Dendritic cell treated with granulocyte-macrophage colony-stimulating factor and Interleukin-4, amounts not matched to agents 40 ng/mL and 50 ng/mL, for 4 days (primary cell): ENCODE results near the gene SYNRG.

ENCODE experiments used
- H3K27ac Mint-ChIP-seq: one replicate; pipeline ENCODE4 v1.8.0; 2022; ENCODE audit warnings: mild to moderate bottlenecking, mixed read lengths
- H3K27me3 Mint-ChIP-seq: one replicate; pipeline ENCODE4 v1.8.0; 2022; ENCODE audit warnings: mild to moderate bottlenecking, mixed read lengths
- H3K36me3 Mint-ChIP-seq: one replicate; pipeline ENCODE4 v1.8.0; 2022; ENCODE audit warnings: low read depth, mixed read lengths
- H3K4me1 Mint-ChIP-seq: one replicate; pipeline ENCODE4 v1.8.0; 2022; ENCODE audit warnings: low read depth, mixed read lengths
- H3K4me3 Mint-ChIP-seq: one replicate; pipeline ENCODE4 v1.8.0; 2022; ENCODE audit warnings: mild to moderate bottlenecking, moderate library complexity, mixed read lengths
- H3K9me3 Mint-ChIP-seq: one replicate; pipeline ENCODE4 v1.8.0; 2022; ENCODE audit warnings: mixed read lengths
- intact Hi-C: fragments of 100-400 bp; cut with micrococcal nuclease; formaldehyde crosslinking; loops from one replicate; pipeline ENCODE4 v1.15.0; 2022

SYNRG gene

DNA sequence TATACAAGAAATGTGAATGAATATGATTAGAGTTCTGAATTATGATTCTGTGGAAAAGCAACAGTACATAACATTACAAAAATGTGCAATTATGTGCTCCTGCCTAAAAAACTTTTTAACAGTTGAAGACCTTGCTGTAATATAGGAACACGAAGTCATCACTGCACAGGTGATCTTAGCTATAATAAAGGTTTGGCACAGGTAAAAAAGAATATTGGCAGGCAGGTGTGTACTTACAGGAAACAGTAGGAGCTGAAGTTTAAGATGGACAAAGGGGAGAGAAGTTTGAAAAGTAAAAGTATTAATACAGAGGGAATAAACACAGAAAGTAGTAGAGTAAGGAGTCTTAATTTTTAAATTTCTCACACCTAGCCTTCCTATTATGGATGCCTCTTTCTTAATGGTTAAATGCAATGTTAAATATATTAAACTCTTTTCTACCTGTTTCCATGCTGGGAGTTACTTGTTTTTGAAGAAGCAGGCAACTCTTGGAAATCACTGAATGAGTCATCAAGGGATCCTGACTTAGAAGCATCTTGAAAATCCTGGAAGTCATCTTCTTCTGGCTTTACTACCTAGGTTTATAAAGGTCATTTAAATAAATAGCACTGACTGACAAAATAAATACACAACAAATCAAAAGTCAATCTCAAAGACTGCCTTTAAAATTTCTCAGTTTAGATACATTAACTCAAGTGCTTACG lies 40.7 kb downstream of the SYNRG start:
- Mint-ChIP-seq H3K4me1 (peaks cover 6% of the 10 kb centered on the region), H3K27me3 (no peaks in the 10 kb centered on the region), H3K27ac (no peak overlapping the region), H3K36me3 (peaks cover 99% of the 10 kb centered on the region), H3K4me3 (no peak overlapping the region), H3K9me3 (no peaks in the 10 kb centered on the region)
- intact Hi-C loops: no loop called here

DNA sequence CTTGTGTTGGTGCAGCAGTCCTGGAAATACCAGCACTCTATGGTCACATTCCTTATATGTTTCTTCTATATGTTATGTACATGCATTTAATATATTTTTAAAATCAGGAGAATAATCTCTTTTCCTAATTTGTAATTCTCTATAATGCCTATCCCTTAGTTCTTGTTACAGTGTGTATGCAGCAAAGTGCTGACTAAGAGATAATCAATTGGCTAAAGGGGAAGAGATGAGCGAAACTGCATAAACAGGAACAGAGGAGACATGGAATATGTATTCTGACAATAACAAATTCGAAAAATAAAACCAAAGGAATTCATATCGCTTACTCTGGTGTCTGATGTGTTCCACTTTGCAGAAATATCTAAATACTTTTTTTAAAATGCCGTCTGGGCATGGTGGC lies 41.7 kb downstream of the SYNRG start:
- H3K27ac Mint-ChIP-seq: no peak overlapping the region
- no peak overlapping the region for H3K4me3 Mint-ChIP-seq
- H3K9me3 Mint-ChIP-seq: no peaks in the 10 kb centered on the region
- peaks cover 6% of the 10 kb centered on the region for H3K4me1 Mint-ChIP-seq
- H3K36me3 Mint-ChIP-seq: peaks cover 91% of the 10 kb centered on the region
- no peaks in the 10 kb centered on the region for H3K27me3 Mint-ChIP-seq
- intact Hi-C loops: no loop called here

DNA sequence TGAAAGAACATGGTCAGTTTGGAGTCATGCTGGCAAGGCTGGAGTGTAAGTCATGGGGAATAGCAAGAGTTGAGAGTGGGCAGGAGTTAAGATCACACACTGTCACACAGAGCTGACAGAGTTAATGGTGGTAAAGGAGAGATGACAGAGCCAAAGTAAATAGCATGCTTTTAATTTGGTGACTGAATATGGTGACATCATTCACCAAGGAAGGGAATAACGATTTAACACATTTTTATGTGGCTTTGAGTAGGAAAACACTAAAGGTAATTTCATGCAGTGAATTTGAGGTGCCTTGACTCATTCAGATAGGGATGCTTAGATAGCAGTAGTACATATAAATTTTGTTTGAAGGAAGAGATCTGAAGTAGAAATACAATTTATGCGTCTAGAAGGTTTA lies 42.1 kb downstream of the SYNRG start:
- Mint-ChIP-seq H3K36me3 (peaks cover 91% of the 10 kb centered on the region), H3K9me3 (no peaks in the 10 kb centered on the region), H3K27ac (no peak overlapping the region), H3K4me3 (no peak overlapping the region), H3K4me1 (peaks cover 6% of the 10 kb centered on the region), H3K27me3 (no peaks in the 10 kb centered on the region)
- intact Hi-C loops: no loop called here

DNA sequence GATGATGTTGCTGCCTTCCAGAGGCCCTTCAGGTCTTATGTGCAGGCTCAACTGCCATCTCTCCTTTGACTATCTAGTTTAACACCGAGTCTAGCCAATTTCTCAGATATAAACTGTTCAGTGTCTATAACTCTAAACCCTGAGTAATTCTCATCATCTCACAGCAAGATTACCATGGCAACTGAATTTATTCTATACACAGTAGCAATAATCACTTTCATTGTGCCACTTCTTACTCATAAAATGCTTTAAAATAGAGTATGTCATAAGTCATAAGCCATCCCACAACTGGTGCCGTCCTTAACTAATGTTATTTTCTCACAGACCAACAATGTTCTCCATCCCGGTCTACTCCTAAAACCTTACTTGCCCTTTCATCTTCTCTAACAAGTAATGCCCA lies 45.0 kb downstream of the SYNRG start:
- H3K4me3 Mint-ChIP-seq: no peak overlapping the region
- intact Hi-C loops: no loop called here
- H3K36me3 Mint-ChIP-seq: peaks cover 93% of the 10 kb centered on the region
- no peaks in the 10 kb centered on the region for H3K9me3 Mint-ChIP-seq
- no peaks in the 10 kb centered on the region for H3K27me3 Mint-ChIP-seq
- peaks cover 6% of the 10 kb centered on the region for H3K4me1 Mint-ChIP-seq
- no peak overlapping the region for H3K27ac Mint-ChIP-seq

DNA sequence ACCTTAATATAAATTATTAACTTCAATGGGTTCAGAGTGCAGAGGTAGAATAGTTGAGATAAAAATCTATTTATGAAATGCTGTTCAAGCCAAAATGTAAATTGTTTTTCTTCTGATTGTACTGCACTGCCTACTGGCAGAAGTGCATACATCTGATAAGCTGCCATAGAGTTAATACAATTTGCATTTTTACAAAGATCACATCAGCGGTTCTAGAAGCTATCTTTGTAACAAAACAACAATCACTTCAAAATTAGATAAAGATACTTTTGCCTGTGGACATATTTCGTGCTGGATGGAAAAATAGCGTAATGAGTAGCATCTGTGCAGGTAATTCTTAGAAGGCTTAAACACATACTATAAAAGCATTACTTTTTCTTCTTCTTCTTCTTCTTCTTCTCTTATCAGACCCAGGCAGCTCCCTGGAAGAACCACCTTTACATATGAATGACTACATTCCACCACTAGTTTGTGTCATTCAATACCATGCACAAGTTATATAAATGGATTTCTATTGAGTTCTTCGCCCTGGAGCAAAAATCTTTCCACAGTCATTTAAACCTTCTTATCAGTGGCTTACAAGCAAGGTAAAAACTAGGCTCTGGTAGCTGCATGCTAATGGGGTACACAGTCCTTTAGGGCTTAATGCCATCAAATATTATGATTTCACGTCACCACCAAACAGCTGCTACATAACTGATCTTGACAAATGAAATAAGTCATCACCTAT lies 47.0 kb downstream of the SYNRG start:
- H3K9me3 Mint-ChIP-seq: no peaks in the 10 kb centered on the region
- peaks cover 93% of the 10 kb centered on the region for H3K36me3 Mint-ChIP-seq
- H3K4me3 Mint-ChIP-seq: no peak overlapping the region
- peaks cover 4% of the 10 kb centered on the region for H3K4me1 Mint-ChIP-seq
- H3K27me3 Mint-ChIP-seq: no peaks in the 10 kb centered on the region
- no peak overlapping the region for H3K27ac Mint-ChIP-seq
- intact Hi-C loops: no loop called here

DNA sequence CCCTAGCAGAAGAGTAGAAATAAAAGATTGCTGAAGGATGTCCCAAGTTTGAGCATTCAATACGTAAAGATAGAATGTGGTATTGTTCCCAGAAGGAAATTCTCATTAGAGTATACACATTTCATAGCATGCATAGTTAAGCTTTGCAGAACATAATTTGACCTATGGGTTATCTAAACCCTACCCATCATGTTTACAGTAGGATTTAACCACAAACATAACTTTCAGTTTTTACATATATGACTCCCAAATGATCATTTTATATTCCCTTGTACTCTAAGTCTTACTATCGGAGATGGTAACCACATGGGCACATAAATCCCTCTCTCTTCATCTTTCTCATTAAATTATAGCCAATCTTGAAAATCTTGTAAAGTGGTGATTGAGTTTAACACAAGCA lies 50.9 kb downstream of the SYNRG start:
- peaks cover 83% of the 10 kb centered on the region for H3K36me3 Mint-ChIP-seq
- H3K27ac Mint-ChIP-seq: no peak overlapping the region

DNA sequence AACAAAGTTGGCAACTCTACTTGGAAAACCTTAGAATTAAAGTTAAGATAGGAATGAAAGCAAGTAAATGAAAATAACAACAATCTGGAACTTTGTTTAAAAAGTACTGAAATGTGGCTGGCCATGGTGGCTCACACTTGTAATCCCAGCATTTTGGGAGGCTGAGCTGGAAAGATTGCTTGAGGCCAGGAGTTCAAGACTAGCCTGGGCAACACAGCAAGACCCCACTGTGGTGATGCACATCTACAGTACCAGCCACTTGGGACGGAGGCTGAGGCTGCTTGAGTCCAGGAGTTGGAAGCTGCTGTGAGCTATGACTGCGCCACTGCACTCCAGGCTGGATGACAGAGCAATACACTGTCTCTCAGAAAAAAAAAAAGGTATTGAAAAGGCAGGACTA lies 51.7 kb downstream of the SYNRG start:
- peaks cover 13% of the 10 kb centered on the region for H3K4me1 Mint-ChIP-seq
- H3K27ac Mint-ChIP-seq: no peak overlapping the region
- H3K4me3 Mint-ChIP-seq: no peak overlapping the region
- H3K27me3 Mint-ChIP-seq: no peaks in the 10 kb centered on the region
- intact Hi-C loops: no loop called here
- peaks cover 90% of the 10 kb centered on the region for H3K36me3 Mint-ChIP-seq
- H3K9me3 Mint-ChIP-seq: no peaks in the 10 kb centered on the region

More for the DNA sequence above, 50.9 kb downstream of the SYNRG start:
- no peaks in the 10 kb centered on the region for H3K9me3 Mint-ChIP-seq
- no peak overlapping the region for H3K4me3 Mint-ChIP-seq
- no peaks in the 10 kb centered on the region for H3K27me3 Mint-ChIP-seq
- intact Hi-C loops: no loop called here
- peaks cover 7% of the 10 kb centered on the region for H3K4me1 Mint-ChIP-seq

DNA sequence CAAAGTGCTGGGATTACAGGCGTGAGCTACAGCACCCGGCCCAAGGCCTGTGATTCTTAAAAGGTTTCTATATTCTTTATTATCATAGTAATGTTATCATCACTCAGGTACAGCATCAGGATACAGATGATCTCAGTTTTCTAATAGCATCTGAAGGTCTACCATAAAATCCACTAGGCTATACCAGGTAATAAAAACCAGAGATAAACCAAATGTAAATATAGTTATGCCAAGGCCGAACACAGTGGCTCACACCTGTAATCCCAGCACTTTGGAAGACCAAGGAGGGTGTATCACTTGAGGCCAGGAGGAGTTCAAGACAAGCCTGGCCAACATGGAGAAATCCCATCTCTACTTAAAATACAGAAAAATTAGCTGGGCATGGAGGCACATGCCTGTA lies 53.8 kb downstream of the SYNRG start:
- no peak overlapping the region for H3K27ac Mint-ChIP-seq
- H3K4me1 Mint-ChIP-seq: peaks cover 16% of the 10 kb centered on the region
- no peak overlapping the region for H3K4me3 Mint-ChIP-seq
- intact Hi-C loops: no loop called here
- H3K36me3 Mint-ChIP-seq: peaks cover 90% of the 10 kb centered on the region
- no peaks in the 10 kb centered on the region for H3K9me3 Mint-ChIP-seq
- H3K27me3 Mint-ChIP-seq: no peaks in the 10 kb centered on the region

DNA sequence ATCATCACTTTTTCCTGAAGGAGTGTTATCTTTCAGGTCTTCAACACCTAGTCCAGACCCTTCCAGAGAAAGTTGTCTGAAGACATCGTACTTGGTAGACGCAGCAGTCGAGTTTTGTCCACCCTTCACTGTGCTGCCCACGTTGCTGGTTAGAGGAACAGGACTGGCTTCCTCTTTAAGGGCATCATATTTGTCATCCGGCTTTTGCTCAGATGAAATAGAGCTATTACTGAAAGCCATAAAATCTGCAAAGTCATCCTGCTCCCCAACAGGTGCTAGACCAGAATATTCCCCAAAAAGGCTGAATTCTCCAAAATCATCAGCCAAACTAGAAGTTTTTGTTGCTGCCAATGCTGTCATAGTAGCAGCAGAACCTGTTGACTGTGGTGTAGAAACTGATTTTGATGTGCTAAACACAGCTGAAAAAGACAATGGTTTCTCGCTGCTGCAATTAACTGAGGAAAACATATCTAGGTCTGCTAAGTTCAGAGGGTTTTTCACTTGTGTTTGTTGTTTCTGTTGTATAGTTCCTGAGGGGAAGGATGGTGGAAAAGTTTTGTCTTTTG lies 55.7 kb downstream of the SYNRG start:
- Mint-ChIP-seq H3K27ac (peak overlapping the region; percentile 20), H3K4me1 (peaks cover 19% of the 10 kb centered on the region), H3K4me3 (no peak overlapping the region), H3K36me3 (peaks cover 88% of the 10 kb centered on the region), H3K27me3 (no peaks in the 10 kb centered on the region), H3K9me3 (no peaks in the 10 kb centered on the region)
- intact Hi-C loops: no loop called here

DNA sequence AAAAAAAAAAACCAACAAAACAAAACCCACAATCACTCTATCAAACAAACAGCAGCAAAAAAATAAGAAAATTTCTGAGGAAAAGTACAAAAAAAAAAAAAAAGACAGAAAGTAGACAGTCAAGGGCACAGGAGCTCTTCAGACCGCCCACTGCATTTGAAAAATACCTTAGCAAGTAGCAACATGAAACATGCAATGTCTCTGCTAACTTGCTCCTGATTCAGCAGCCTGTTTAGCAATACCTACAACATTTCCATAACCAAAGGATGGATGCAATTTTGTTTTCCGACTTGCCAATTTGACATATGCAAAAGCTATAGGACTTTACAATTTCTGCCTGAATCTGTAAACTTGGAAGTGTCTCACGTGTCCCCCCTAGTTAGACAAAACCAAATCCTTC lies 57.4 kb downstream of the SYNRG start:
- Mint-ChIP-seq H3K27me3 (no peaks in the 10 kb centered on the region), H3K36me3 (peaks cover 88% of the 10 kb centered on the region), H3K9me3 (no peaks in the 10 kb centered on the region), H3K4me3 (no peak overlapping the region), H3K27ac (no peak overlapping the region), H3K4me1 (peaks cover 19% of the 10 kb centered on the region)
- intact Hi-C loops: no loop called here

DNA sequence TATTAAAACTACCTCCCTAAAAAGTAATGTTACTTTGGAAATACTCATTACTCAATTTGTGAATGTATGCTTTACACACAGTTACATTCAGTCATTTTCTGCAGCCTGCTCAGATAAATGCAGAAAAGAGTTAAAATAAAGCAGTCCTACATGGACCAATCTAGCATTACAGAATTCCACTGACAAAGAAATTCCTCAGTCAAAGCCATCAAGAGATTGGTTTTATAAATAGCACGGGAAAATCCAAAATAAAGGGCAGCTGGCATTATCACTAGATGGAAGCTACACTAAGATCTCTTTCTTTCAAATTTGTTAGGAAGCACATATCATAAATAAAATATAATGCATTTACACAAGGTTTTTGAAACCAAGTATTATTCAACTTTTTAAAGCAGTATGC lies 61.2 kb downstream of the SYNRG start:
- Mint-ChIP-seq H3K9me3 (no peaks in the 10 kb centered on the region), H3K27ac (no peak overlapping the region), H3K36me3 (peaks cover 79% of the 10 kb centered on the region), H3K4me1 (peaks cover 9% of the 10 kb centered on the region), H3K27me3 (no peaks in the 10 kb centered on the region), H3K4me3 (no peak overlapping the region)
- intact Hi-C loops: no loop called here

DNA sequence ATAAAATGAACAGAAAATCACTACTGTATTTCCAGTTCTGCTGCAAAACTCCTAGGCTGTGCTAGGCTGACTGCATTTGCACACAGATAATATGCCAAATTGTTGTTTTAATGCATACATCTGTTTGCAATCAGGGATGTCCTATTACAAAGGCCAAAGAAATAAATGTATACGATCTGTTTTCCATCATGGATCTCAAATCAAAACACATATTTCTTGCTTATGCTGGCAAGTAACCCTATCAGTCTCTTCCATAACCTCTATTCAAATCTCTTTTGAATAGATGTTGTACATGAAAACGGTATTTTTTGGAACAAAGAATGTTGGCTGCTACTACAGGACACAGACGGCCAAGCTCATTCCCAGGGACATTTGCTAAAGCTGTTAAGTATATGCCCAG lies 62.9 kb downstream of the SYNRG start:
- Mint-ChIP-seq H3K4me3 (no peak overlapping the region), H3K9me3 (no peaks in the 10 kb centered on the region), H3K27me3 (no peaks in the 10 kb centered on the region), H3K27ac (no peak overlapping the region), H3K4me1 (peaks cover 6% of the 10 kb centered on the region), H3K36me3 (peaks cover 79% of the 10 kb centered on the region)
- intact Hi-C loops: no loop called here

DNA sequence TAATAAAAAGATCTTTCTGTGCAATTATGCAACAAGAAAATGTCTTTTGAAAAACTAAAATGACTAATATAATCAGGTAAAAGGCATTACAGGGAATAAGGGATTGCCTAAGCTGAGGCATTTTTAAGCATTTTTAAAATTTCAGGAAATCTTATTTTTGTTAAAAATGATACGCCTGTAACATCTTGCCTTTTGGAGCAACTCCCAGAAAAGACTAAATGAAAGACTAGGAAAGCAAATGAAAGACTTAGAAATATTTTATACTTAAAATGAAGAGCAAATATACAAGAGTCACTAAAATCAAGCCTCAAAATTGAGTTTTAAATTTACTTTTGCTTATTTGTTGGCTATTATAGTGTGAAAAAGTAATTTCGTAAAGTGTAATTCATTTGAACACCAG lies 63.7 kb downstream of the SYNRG start:
- no peak overlapping the region for H3K27ac Mint-ChIP-seq
- no peaks in the 10 kb centered on the region for H3K27me3 Mint-ChIP-seq

DNA sequence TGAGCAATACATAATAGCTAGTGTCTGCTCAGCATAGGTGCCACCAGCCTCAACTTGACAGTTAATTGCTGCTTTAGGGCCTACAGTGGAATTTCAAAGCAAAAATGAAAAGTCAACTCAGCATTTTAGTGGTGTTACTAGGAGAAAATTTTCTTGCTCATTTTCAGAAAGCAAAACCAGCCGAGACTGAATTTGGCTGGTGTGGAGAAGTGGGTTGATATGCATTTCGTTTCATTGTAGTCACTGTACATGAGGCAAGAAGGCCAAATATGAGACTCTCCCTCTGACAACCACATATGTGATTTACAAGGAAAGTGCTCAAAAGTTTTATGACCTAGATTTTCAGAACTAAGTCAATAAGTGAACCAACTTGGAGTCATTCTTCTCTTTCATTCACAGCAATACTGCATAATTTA lies 65.6 kb downstream of the SYNRG start:
- Mint-ChIP-seq H3K4me1 (no peaks in the 10 kb centered on the region), H3K4me3 (no peak overlapping the region), H3K36me3 (peaks cover 81% of the 10 kb centered on the region), H3K27ac (no peak overlapping the region), H3K9me3 (no peaks in the 10 kb centered on the region), H3K27me3 (no peaks in the 10 kb centered on the region)
- intact Hi-C loops: loop anchor here (5.0 kb wide), 1 partner anchor 49 kb away; no protein-coding TSS in a partner anchor

More for the DNA sequence above, 63.7 kb downstream of the SYNRG start:
- Mint-ChIP-seq H3K9me3 (no peaks in the 10 kb centered on the region), H3K4me1 (peaks cover 4% of the 10 kb centered on the region), H3K4me3 (no peak overlapping the region), H3K36me3 (peaks cover 79% of the 10 kb centered on the region)
- intact Hi-C loops: no loop called here
